HepG2 (cell line): ENCODE measurements around the gene MARK2. TPM values are rescaled to one million over a fixed set of nuclear protein-coding genes. Genes with fewer than 3 reads are reported as not detected.

Experiments used
- ATAC-seq: fragments of 200-7000 bp; cut with Tn5 transposase; 3 replicates; pipeline ENCODE4 v1.9.1; 2020; ENCODE audit warnings: mild to moderate bottlenecking, moderate library complexity
- BruUV-seq: library from RNA; stranded (reverse); fragments of 400-500 nt; replicated peaks from 2 replicates; lab custom pipeline; 2021; lab: Mats Ljungman, UMichigan
- CTCF ChIA-PET: fragments of 300-600 bp; formaldehyde crosslinking; extraction: SDS; loops from one replicate; lab custom pipeline; 2021; ENCODE audit warnings: low total read pairs, inconsistent platforms, low intra/inter-chr PET ratio; lab: Yijun Ruan, JAX
- POLR2A ChIA-PET: fragments of 350-600 bp; sonication (Branson Sonifier 250); formaldehyde crosslinking; loops from one replicate; lab custom pipeline; 2020; ENCODE audit warnings: antibody characterized with exemption, inconsistent platforms; lab: Yijun Ruan, JAX
- DNase-seq: peaks from one replicate; pipeline ENCODE4 v3.0.0-alpha.2; 2015; ENCODE audit warnings: low spot score
- FAIRE-seq: peaks from 3 replicates; lab custom pipeline; 2011; peaks lifted over from hg19 to GRCh38; lab: Jason Lieb, UNC
- H2AFZ ChIP-seq: one replicate; pipeline ENCODE4 v1.6.1; 2011; ENCODE audit warnings: low read length, inconsistent platforms
- H3K27ac ChIP-seq: fragments of 300-600 bp; 3 replicates; pipeline ENCODE4 v1.8.0; 2011; ENCODE audit warnings: mixed run types, mild to moderate bottlenecking, mixed read lengths, low read length, inconsistent platforms; ENCODE audit not compliant: insufficient read depth; ENCODE audit errors: extremely low read length
- H3K27me3 ChIP-seq, 2 experiments: fragments of 200-600 bp in 1 of 2; 2 replicates in 1 of 2; 3 replicates in 1 of 2; pipeline versions ENCODE4 v1.6.0 to v1.8.0; 2011; ENCODE audit warnings: low read length in 2 of 2, mild to moderate bottlenecking in 2 of 2, moderate library complexity in 2 of 2, inconsistent platforms in 1 of 2; ENCODE audit not compliant: insufficient read depth in 2 of 2, control insufficient read depth in 1 of 2
- H3K36me3 ChIP-seq, 2 experiments: fragments of 200-600 bp in 1 of 2; replicated peaks in 1 of 2; 2 replicates in 1 of 2; 3 replicates in 1 of 2; pipeline versions ENCODE4 v1.5.1 to v1.8.0; 2011; ENCODE audit warnings: low read length in 2 of 2, inconsistent platforms in 1 of 2; ENCODE audit not compliant: insufficient read depth in 2 of 2, control insufficient read depth in 1 of 2
- H3K4me1 ChIP-seq: 2 replicates; pipeline ENCODE4 v1.5.1; 2012; ENCODE audit warnings: low read length, inconsistent platforms; ENCODE audit not compliant: insufficient read depth
- H3K4me2 ChIP-seq: 2 replicates; pipeline ENCODE4 v1.6.0; 2011; ENCODE audit warnings: low read depth, low read length, inconsistent platforms
- H3K4me3 ChIP-seq, 3 experiments: fragments of 200-600 bp in 1 of 3; sonication (generic), shearing (Covaris generic) in 1 of 3; replicated peaks in 1 of 3; 2 replicates each; pipeline ENCODE4 v1.5.1; 2011 to 2016; ENCODE audit warnings: low read length in 3 of 3, inconsistent platforms in 2 of 3, low read depth in 2 of 3, mild to moderate bottlenecking in 2 of 3, control low read depth in 1 of 3, mixed read lengths in 1 of 3; ENCODE audit not compliant: insufficient read depth in 1 of 3
- H3K79me2 ChIP-seq: one replicate; pipeline ENCODE4 v1.6.1; 2011; ENCODE audit warnings: low read length, inconsistent platforms; ENCODE audit not compliant: insufficient read depth
- H3K9ac ChIP-seq: 2 replicates; pipeline ENCODE4 v1.6.0; 2011; ENCODE audit warnings: mild to moderate bottlenecking, low read depth, low read length, inconsistent platforms; ENCODE audit not compliant: insufficient read depth
- H3K9me3 ChIP-seq: 2 replicates; pipeline ENCODE4 v1.5.1; 2012; ENCODE audit warnings: mild to moderate bottlenecking, low read length
- H4K20me1 ChIP-seq: 2 replicates; pipeline ENCODE4 v1.6.0; 2011; ENCODE audit warnings: inconsistent platforms, mild to moderate bottlenecking, low read length, moderate library complexity; ENCODE audit not compliant: insufficient read depth
- CEBPG ChIP-seq: IDR thresholded peaks from 2 replicates; pipeline ENCODE4 v1.6.1; 2016
- HNRNPH1 ChIP-seq: fragments of 200-400 bp; formaldehyde crosslinking; optimal IDR thresholded peaks from 2 replicates; pipeline ENCODE3; 2017; ENCODE audit warnings: mild to moderate bottlenecking, low read depth, low read length
- NFYB ChIP-seq: sonication (generic); formaldehyde crosslinking; IDR thresholded peaks from 2 replicates; pipeline ENCODE4 v1.4.0; 2020; ENCODE audit warnings: missing genetic modification reagents
- NPAS2 ChIP-seq: sonication (generic); formaldehyde crosslinking; IDR thresholded peaks from 2 replicates; pipeline ENCODE4 v1.8.0; 2022; ENCODE audit warnings: mild to moderate bottlenecking, missing genetic modification reagents, borderline replicate concordance
- RXRA ChIP-seq: sonication (generic); formaldehyde crosslinking; IDR thresholded peaks from 2 replicates; pipeline ENCODE4 v1.5.1; 2020; ENCODE audit warnings: missing genetic modification reagents
- ZKSCAN8 ChIP-seq: IDR thresholded peaks from 2 replicates; pipeline ENCODE4 v1.6.1; 2016; ENCODE audit warnings: borderline replicate concordance, missing genetic modification reagents, missing compliant biosample characterization
- ZNF256 ChIP-seq: sonication (generic); formaldehyde crosslinking; conservative IDR thresholded peaks from 2 replicates; pipeline ENCODE4 v1.4.0; 2020; ENCODE audit warnings: missing genetic modification reagents
- ZNF644 ChIP-seq: IDR thresholded peaks from 2 replicates; pipeline ENCODE4 v1.6.1; 2016; ENCODE audit warnings: low read depth
- ZNF761 ChIP-seq: sonication (generic); formaldehyde crosslinking; conservative IDR thresholded peaks from 2 replicates; pipeline ENCODE4 v1.4.0; 2020; ENCODE audit warnings: mild to moderate bottlenecking, missing genetic modification reagents
- ZNF879 ChIP-seq: sonication (generic); formaldehyde crosslinking; IDR thresholded peaks from 2 replicates; pipeline ENCODE4 v1.8.1; 2023; ENCODE audit warnings: missing genetic modification reagents
- WGBS: methylation state at CpG from one replicate; pipeline ENCODE4 v1.1.6; 2017; ENCODE audit warnings: low lambda C conversion rate; 5-methylcytosine and 5-hydroxymethylcytosine counted together
- in situ Hi-C: cut with HindIII; loops from 2 replicates; pipeline ENCODE4 v1.10.0; 2017; ENCODE audit warnings: low pct_unique_long_range_greater_than_20kb; ENCODE audit not compliant: extremely low pct_ligation_motif_present
- intact Hi-C: fragments of 100-400 bp; cut with micrococcal nuclease; formaldehyde crosslinking; loops from one replicate; pipeline ENCODE4 v1.10.0; 2022; ENCODE audit not compliant: unreplicated experiment
- polyA plus RNA-seq, 8 experiments: library from polyadenylated mRNA; depleted of rRNA in 3 of 8; stranded (reverse) in 7 of 8; unstranded in 1 of 8; fragments of >200 nt; fragmentation: Illumina TruSeq in 4 of 8; extraction: Trizol in 4 of 8; gene quantifications; 2 replicates each; pipeline versions ENCODE4 v1.2.1 to v1.2.3, GENCODE V29; 2011 to 2016; ENCODE audit warnings: low read depth in 4 of 8, missing spikeins in 1 of 8, mixed read lengths in 1 of 8; ENCODE audit not compliant: insufficient read depth in 1 of 8
- total RNA-seq, 5 experiments: library from RNA; depleted of rRNA; stranded (reverse); fragments of >200 nt; fragmentation: Illumina TruSeq; extraction: Trizol; gene quantifications; 2 replicates each; pipeline ENCODE4 v1.2.3, GENCODE V29; 2016; ENCODE audit warnings: low read depth in 1 of 5
- TF ChIP-seq, protein P1 (sequence below): sonication (generic); formaldehyde crosslinking; IDR thresholded peaks from 2 replicates; pipeline ENCODE4 v1.4.0; 2020; ENCODE audit warnings: missing genetic modification reagents

MARK2 gene
- total and polyA plus RNA-seq, 2 of the 13 experiments (the other 11 are each of a cell fraction or from before 2014, with no cell fraction given) = 13.5 to 13.9 TPM

DNA sequence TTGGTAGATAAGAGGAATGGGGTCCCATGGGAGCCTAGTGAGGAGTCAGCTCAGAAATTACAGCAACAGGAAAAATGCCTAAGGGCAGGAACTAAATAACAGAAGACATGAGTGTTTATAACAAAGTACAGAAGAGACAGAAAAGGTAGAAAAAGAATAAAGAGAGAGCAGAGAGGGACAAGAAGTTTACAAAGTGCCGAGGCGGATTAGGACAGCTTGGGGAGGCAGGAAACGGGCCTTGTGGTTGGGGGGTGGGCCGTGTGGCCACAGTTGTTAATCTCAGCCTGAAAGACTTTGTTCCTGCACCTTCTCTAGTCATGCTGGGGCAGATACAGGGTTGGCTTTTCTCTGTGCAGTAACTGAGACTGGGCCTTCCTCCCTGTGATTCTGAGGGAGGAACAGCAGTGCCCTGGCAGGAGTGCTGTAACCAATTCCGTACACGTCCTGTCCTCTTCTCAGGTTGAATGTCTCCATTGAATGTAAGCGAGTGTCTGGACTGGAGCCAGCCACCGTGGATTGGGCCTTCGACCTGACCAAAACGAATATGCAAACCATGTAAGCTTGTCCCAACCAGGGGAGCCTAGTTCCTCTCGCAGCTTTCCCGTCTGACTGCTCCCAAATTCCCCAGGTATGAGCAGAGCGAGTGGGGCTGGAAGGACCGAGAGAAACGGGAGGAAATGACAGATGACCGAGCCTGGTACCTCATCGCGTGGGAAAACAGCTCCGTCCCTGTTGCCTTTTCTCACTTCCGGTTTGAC, 113.0 kb downstream of the MARK2 start:
- Histone ChIP-seq H3K27me3 (no peaks in the 10 kb centered on the region), H3K79me2 (no peaks in the 10 kb centered on the region), H2AFZ (no peak overlapping the region), H3K4me2 (no peak overlapping the region), H3K27ac (no peak overlapping the region)
- CTCF ChIA-PET = no interaction called here
- ATAC-seq = no peak
- intact Hi-C loops = no loop called here
- BruUV-seq = no TSS peak
- FAIRE-seq = no peak
- DNase-seq = no peak
- POLR2A ChIA-PET = no interaction called here
- TF ChIP-seq RXRA (CRISPR knock-in tag) = no peak
- TF ChIP-seq NFYB (CRISPR knock-in tag) = no peak
- TF ChIP-seq ZNF761 = no peak
- no peak for TF ChIP-seq ZKSCAN8 (CRISPR knock-in tag)
- TF ChIP-seq ZNF879 = no peak
- no peak for TF ChIP-seq ZNF644 (CRISPR knock-in tag)
- TF ChIP-seq CEBPG (CRISPR knock-in tag) = no peak
- TF ChIP-seq ZNF256 (CRISPR knock-in tag) = no peak
- TF ChIP-seq HNRNPH1 = no peak
- TF ChIP-seq, all 625 proteins: peak for 0
- peaks cover 23 to 57% of the 10 kb centered on the region in 2 experiments for H3K36me3 ChIP-seq
- no peaks in the 10 kb centered on the region for H4K20me1 ChIP-seq
- no peaks in the 10 kb centered on the region for H3K4me1 ChIP-seq
- H3K9me3 ChIP-seq = no peaks in the 10 kb centered on the region
- 97% methylated on average over 20 of the region's 20 CpGs for WGBS
- no peak overlapping the region for H3K9ac ChIP-seq
- in situ Hi-C loops = no loop called here
- H3K4me3 ChIP-seq = no peak overlapping the region

DNA sequence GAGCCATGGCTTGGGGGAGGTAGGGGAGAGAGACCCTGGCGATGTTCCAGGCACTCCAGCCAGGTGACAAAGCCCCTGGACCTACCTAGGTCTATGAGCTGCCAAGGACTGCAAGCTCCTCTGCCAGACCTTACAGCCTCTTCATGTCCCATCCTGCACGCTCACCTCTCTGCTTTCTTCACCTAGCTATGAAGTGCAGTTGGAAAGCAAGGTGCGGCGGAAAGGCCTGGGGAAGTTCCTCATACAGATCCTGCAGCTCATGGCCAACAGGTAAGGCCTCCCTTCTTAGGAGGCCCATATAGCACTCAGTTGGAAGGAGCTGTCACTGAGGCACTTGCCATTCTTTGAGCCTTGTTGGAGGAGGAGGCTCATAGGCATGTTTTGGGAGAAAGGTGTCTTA, 113.7 kb downstream of the MARK2 start:
- Histone ChIP-seq H3K4me2 (no peak overlapping the region), H3K9me3 (no peaks in the 10 kb centered on the region), H3K4me3 (no peak overlapping the region), H3K27me3 (no peaks in the 10 kb centered on the region), H4K20me1 (no peaks in the 10 kb centered on the region), H3K9ac (no peak overlapping the region), H3K36me3 (peaks cover 23 to 53% of the 10 kb centered on the region in 2 experiments), H3K4me1 (no peaks in the 10 kb centered on the region), H3K27ac (no peak overlapping the region), H2AFZ (no peak overlapping the region), H3K79me2 (no peaks in the 10 kb centered on the region)
- DNase-seq (no peak), ATAC-seq (no peak), FAIRE-seq (no peak)
- intact Hi-C loops = no loop called here
- ChIA-PET CTCF (no interaction called here), POLR2A (no interaction called here)
- in situ Hi-C loops = no loop called here
- no TSS peak for BruUV-seq
- 100% methylated on average over 2 of the region's 4 CpGs for WGBS
- no peak for TF ChIP-seq NPAS2 (CRISPR knock-in tag)
- TF ChIP-seq, protein P1, sequence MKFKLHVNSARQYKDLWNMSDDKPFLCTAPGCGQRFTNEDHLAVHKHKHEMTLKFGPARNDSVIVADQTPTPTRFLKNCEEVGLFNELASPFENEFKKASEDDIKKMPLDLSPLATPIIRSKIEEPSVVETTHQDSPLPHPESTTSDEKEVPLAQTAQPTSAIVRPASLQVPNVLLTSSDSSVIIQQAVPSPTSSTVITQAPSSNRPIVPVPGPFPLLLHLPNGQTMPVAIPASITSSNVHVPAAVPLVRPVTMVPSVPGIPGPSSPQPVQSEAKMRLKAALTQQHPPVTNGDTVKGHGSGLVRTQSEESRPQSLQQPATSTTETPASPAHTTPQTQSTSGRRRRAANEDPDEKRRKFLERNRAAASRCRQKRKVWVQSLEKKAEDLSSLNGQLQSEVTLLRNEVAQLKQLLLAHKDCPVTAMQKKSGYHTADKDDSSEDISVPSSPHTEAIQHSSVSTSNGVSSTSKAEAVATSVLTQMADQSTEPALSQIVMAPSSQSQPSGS (CRISPR knock-in tag) = no peak
